ENCODE data around the gene ZNF491. TPM values are rescaled to one million over a fixed set of nuclear protein-coding genes. Genes with fewer than 3 reads are reported as not detected.

ZNF491 gene
- 2.3 and 4.6 TPM in 2 replicates for total RNA-seq (2011; cell fraction: chromatin; rRNA removed; ENCODE audit: low replicate concordance)
- total RNA-seq (2011; cell fraction: nucleolus; rRNA removed) = 0.83 and 2.2 TPM in 2 replicates
- 3.0 and 3.8 TPM in 2 replicates for total RNA-seq (2011; cell fraction: nucleoplasm; rRNA removed)
- 0.27 and 0.53 TPM in 2 replicates for total RNA-seq (2014; rRNA removed)
- total RNA-seq (2014; rRNA removed; fragmentation: Illumina TruSeq; extraction: Trizol) = 0.61 and 0.95 TPM in 2 replicates
- total RNA-seq (2015; rRNA removed; fragmentation: Illumina TruSeq; extraction: Trizol) = 0.34 and 0.65 TPM in 2 replicates
- total RNA-seq (2021) = 0.38 and 0.51 TPM in 2 replicates
- 0.56 and 0.70 TPM in 2 replicates for polyA plus RNA-seq (2011; rRNA removed)
- polyA plus RNA-seq (2011; cell fraction: cytosol; rRNA removed) = 0.29 TPM in 1 of 2 replicates, not detected in the other
- 0.63 and 1.5 TPM in 2 replicates for polyA plus RNA-seq (2011; cell fraction: nucleus; rRNA removed)
- polyA plus RNA-seq (2012) = 0.18 and 0.42 TPM in 2 replicates
- 0.25 and 0.28 TPM in 2 replicates for polyA plus RNA-seq (2014; fragmentation: Illumina TruSeq; extraction: Trizol)
- under 1 TPM in 1 of 2 experiments, not detected in 1; 0.24 TPM for polyA plus RNA-seq (2014; fragmentation: Nextera tagmentation; extraction: Ambion mirVana)
- polyA plus RNA-seq (2014; rRNA removed) = 0.19 and 0.22 TPM in 2 replicates
- 1.6 and 2.8 TPM in 2 replicates for polyA minus RNA-seq (2011; rRNA and poly(A)+ RNA removed)
- 0.55 TPM in 1 of 2 replicates, not detected in the other for polyA minus RNA-seq (2011; cell fraction: cytosol; rRNA and poly(A)+ RNA removed)
- polyA minus RNA-seq (2011; cell fraction: nucleus; rRNA and poly(A)+ RNA removed) = 0.94 and 1.6 TPM in 2 replicates
- percentile 49 among the genes with signal in this experiment for Bru-seq, nascent RNA
- percentile 50 among the genes with signal in this experiment for BruChase-seq, experiment 1, labeled RNA remaining after a 2-hour chase
- BruChase-seq, experiment 2, labeled RNA remaining after a 6-hour chase = percentile 51 among the genes with signal in this experiment
- long read RNA-seq, experiment 1 = 0 reads
- long read RNA-seq, experiment 2 = 0 reads
- long read RNA-seq, experiment 3 = 0 reads

DNA sequence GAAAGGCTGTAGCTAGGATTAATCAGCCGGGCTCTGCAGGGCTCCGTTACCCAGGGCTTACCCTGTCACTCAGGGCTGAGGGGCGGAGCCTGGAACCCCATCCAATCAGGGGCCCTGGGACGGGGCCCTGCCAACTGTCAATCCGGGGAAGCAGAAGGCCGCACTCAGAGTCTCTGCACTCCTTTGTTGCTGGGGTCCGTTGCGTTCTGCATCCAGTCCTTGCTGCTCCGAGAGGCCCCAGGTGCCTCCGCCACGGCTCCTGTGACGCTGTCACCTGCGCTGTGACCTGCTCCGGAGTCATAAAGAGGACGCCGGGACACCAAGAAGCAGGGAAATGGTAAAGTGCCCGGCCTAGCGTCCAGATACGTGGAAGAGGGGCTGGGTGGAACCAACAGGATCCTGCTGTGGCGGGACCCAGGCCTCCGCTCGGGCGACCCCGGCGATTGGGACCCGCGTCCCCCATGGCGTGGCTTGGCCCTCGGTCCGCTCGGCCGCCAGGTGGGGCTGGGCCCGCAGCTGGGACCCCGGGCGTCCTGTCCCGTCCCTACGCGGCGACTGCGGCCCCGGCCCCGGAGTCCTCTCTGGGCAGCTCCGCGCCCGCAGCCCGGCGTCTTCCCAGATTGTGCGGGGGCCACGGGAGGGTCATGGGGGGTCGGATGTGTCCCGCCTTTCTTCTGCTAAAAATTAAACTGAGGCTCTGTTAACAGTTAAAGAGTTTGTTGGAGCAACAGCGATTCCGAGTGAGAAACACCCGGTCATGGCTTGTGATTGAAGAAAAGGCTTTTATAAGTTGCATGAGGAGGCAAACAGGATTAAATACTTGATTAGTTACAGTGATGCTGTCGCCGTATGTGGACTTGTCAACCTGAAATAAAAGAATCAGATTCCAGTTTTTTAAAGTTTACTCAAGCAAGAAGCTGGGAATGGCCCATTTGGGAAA lies at the start of gene ZNF491:
ZNF491 (plus strand) TSS at position 133 of the 940 bp plus-strand sequence. CDS start 7,431 bp downstream, outside the sequence.
- H3K4me1 ChIP-seq (replicated peaks in 1 of 2; ENCODE audit: control insufficient read depth in 2 of 2, insufficient read depth in 2 of 2, low read length in 2 of 2) = peaks cover 3 to 17% of the 10 kb centered on the region in 2 experiments; a peak in 4 of 5 replicates
- ATAC-seq (peak; percentile 99), FAIRE-seq (peak; percentile 59), DNase-seq (ENCODE audit: extremely low read depth in 1 of 4, low spot score in 3 of 4) (peak; percentile 79 to 88 (median 81))
- intact Hi-C loops (cut with micrococcal nuclease) = loop anchor here (10.0 kb wide), 1 partner anchor 56 kb away; no protein-coding TSS in a partner anchor
- ChIA-PET CTCF (ENCODE audit: low intra/inter-chr PET ratio) (interaction anchor here (0.5 kb wide), 1 partner anchor 59 kb away, joined by 3 read pairs; no protein-coding TSS in a partner anchor), POLR2A (interaction anchor here (0.8 to 1.4 kb wide), 3 partner anchors 15 to 61 kb away, joined by 3 to 6 read pairs (median 3); partner anchors contain the start of gene ZNF440)
- no peaks in the 10 kb centered on the region for H3K79me2 ChIP-seq (ENCODE audit: control insufficient read depth, insufficient read depth, low read length)
- H3K27me3 ChIP-seq (ENCODE audit: control insufficient read depth in 2 of 2, insufficient read depth in 2 of 2, low read length in 2 of 2) = no peaks in the 10 kb centered on the region
- WGBS (ENCODE audit: insufficient coverage, low coverage, missing lambda C conversion rate) = 47% methylated on average over 34 of the region's 56 CpGs
- H3K9me1 ChIP-seq (ENCODE audit: control insufficient read depth, insufficient read depth, low read length) = no peaks in the 10 kb centered on the region
- no peak within 1 kb of the TSS for H3K27ac ChIP-seq (ENCODE audit: extremely low read depth, low read depth, low read length)
- no peaks in the 10 kb centered on the region for H4K20me1 ChIP-seq (replicated peaks; ENCODE audit: control insufficient read depth, insufficient read depth, low read length)
- H2AFZ ChIP-seq (ENCODE audit: low read depth, low read length) = peak within 1 kb of the TSS; percentile 80
- no TSS peak for BruUV-seq (replicated peaks)
- H3K4me2 ChIP-seq (ENCODE audit: insufficient read depth, low read length) = peak within 1 kb of the TSS; percentile 70
- H3K4me3 ChIP-seq = peak within 1 kb of the TSS; percentile 48
- peak within 1 kb of the TSS; percentile 50 to 90; a peak in 3 of 4 replicates for H3K9ac ChIP-seq (ENCODE audit: insufficient read depth in 1 of 2, low read depth in 2 of 2, low read length in 2 of 2)
- in situ Hi-C loops (cut with MboI) = loop anchor here (10.0 kb wide), 1 partner anchor 346 kb away; the partner anchor contains the start of gene ZNF20
- H3K36me3 ChIP-seq (ENCODE audit: control insufficient read depth, insufficient read depth, low read length) = no peaks in the 10 kb centered on the region
- H3K9me3 ChIP-seq (replicated peaks; ENCODE audit: control insufficient read depth, insufficient read depth, low read depth, low read length) = peaks cover 3% of the 10 kb centered on the region; the same call in 1 of the 2 replicates
- TF ChIP-seq, protein P1, sequence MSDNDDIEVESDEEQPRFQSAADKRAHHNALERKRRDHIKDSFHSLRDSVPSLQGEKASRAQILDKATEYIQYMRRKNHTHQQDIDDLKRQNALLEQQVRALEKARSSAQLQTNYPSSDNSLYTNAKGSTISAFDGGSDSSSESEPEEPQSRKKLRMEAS (CRISPR knock-in tag; IDR thresholded peaks at IDR 0.05) = no peak
- TF ChIP-seq ZFX (CRISPR knock-in tag; IDR thresholded peaks at IDR 0.05) (peak; percentile 67), PHF8 (IDR thresholded peaks at IDR 0.05; ENCODE audit: borderline replicate concordance, low read length) (peak; percentile 50; the same call in 1 of the 2 replicates), POLR2G (IDR thresholded peaks at IDR 0.05; ENCODE audit: low read depth, low read length) (peak; percentile 69), YY1 (IDR thresholded peaks at IDR 0.05; ENCODE audit: borderline replicate concordance in 1 of 3, control insufficient read depth in 1 of 3, extremely low read depth in 1 of 3, insufficient read depth in 3 of 3, insufficient read length in 1 of 3, insufficient replicate concordance in 2 of 3, low read depth in 1 of 3, low read length in 2 of 3) (no peak), RBFOX2 (IDR thresholded peaks at IDR 0.05; ENCODE audit: low read depth, low read length) (peak; percentile 55), NFYB (IDR thresholded peaks at IDR 0.05; ENCODE audit: extremely low read depth, insufficient read length) (peak; percentile 82), ZBTB7A (IDR thresholded peaks at IDR 0.05; ENCODE audit: borderline replicate concordance, control insufficient read depth, low read depth, low read length) (peak; percentile 41; the same call in 1 of the 2 replicates), RFX1 (IDR thresholded peaks at IDR 0.05) (peak; percentile 22; the same call in 1 of the 2 replicates), TAF1 (IDR thresholded peaks at IDR 0.05; ENCODE audit: control insufficient read depth, extremely low read depth, insufficient read depth, low read length, severe bottlenecking) (peak; percentile 14), ERF (CRISPR knock-in tag; IDR thresholded peaks at IDR 0.05) (no peak)
- TF ChIP-seq, protein P2, sequence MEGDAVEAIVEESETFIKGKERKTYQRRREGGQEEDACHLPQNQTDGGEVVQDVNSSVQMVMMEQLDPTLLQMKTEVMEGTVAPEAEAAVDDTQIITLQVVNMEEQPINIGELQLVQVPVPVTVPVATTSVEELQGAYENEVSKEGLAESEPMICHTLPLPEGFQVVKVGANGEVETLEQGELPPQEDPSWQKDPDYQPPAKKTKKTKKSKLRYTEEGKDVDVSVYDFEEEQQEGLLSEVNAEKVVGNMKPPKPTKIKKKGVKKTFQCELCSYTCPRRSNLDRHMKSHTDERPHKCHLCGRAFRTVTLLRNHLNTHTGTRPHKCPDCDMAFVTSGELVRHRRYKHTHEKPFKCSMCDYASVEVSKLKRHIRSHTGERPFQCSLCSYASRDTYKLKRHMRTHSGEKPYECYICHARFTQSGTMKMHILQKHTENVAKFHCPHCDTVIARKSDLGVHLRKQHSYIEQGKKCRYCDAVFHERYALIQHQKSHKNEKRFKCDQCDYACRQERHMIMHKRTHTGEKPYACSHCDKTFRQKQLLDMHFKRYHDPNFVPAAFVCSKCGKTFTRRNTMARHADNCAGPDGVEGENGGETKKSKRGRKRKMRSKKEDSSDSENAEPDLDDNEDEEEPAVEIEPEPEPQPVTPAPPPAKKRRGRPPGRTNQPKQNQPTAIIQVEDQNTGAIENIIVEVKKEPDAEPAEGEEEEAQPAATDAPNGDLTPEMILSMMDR (IDR thresholded peaks at IDR 0.05 in 2 of 3, conservative IDR thresholded peaks at IDR 0.05 in 1 of 3; ENCODE audit: insufficient read depth in 2 of 3, low read depth in 1 of 3, low read length in 3 of 3) = peak in 2 of 3 experiments; percentile 12 to 29; a peak in 2 of 6 replicates

Data from K562 (cell line).